SK-N-SH treated with all-trans-retinoic acid at 6 μM for 48 hours (cell line): ENCODE data around the gene ENAH.

Source experiments
- ARNTL ChIP-seq: fragments of 450-650 bp; formaldehyde crosslinking; IDR thresholded peaks from 2 replicates; pipeline ENCODE4 v1.5.0; 2020; ENCODE audit warnings: low read depth, mild to moderate bottlenecking, moderate library complexity, borderline replicate concordance
- BACH2 ChIP-seq: fragments of 250-450 bp; sonication (Bioruptor Pico); IDR thresholded peaks from 2 replicates; pipeline ENCODE4 v1.9.0; 2021; ENCODE audit warnings: mild to moderate bottlenecking, borderline replicate concordance
- ISL1 ChIP-seq: fragments of 250-450 bp; sonication (Bioruptor Pico); IDR thresholded peaks from 2 replicates; pipeline ENCODE4 v2.1.2; 2022; ENCODE audit warnings: mild to moderate bottlenecking, moderate library complexity
- PPARA ChIP-seq: fragments of 250-450 bp; sonication (Bioruptor Pico); IDR thresholded peaks from 2 replicates; pipeline ENCODE4 v1.5.0; 2020; ENCODE audit warnings: mild to moderate bottlenecking, borderline replicate concordance
- RARB ChIP-seq: fragments of 250-450 bp; sonication (Bioruptor Pico); IDR thresholded peaks from 2 replicates; pipeline ENCODE4 v1.8.0; 2021; ENCODE audit warnings: mild to moderate bottlenecking, moderate library complexity
- ZFP3 ChIP-seq: fragments of 250-450 bp; sonication (Bioruptor Pico); IDR thresholded peaks from 2 replicates; pipeline ENCODE4 v1.5.0; 2020; ENCODE audit warnings: mild to moderate bottlenecking, moderate library complexity
- TF ChIP-seq, protein P1 (sequence below): fragments of 250-450 bp; sonication (Bioruptor Pico); IDR thresholded peaks from 2 replicates; pipeline ENCODE4 v1.5.0; 2020; ENCODE audit warnings: mild to moderate bottlenecking, moderate library complexity

DNA sequence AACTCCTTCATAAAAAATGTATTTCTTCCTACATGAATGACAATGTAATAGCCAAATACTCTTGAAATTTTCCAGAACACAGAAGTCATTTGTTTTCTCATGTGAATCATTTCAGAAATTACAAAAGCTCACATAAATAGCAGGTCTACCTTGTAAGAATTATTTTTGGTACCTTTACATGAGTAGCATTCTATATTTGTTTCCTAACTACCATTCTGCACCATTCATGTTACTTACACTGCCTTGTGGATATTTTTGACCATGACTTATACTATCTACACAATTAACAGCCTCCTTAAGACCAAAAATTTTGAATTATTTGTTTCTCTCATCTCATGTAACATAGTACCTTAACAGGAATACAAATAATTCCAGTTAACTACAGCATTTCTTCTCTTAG lies 109.6 kb downstream of the ENAH start:
- TF ChIP-seq, protein P1, sequence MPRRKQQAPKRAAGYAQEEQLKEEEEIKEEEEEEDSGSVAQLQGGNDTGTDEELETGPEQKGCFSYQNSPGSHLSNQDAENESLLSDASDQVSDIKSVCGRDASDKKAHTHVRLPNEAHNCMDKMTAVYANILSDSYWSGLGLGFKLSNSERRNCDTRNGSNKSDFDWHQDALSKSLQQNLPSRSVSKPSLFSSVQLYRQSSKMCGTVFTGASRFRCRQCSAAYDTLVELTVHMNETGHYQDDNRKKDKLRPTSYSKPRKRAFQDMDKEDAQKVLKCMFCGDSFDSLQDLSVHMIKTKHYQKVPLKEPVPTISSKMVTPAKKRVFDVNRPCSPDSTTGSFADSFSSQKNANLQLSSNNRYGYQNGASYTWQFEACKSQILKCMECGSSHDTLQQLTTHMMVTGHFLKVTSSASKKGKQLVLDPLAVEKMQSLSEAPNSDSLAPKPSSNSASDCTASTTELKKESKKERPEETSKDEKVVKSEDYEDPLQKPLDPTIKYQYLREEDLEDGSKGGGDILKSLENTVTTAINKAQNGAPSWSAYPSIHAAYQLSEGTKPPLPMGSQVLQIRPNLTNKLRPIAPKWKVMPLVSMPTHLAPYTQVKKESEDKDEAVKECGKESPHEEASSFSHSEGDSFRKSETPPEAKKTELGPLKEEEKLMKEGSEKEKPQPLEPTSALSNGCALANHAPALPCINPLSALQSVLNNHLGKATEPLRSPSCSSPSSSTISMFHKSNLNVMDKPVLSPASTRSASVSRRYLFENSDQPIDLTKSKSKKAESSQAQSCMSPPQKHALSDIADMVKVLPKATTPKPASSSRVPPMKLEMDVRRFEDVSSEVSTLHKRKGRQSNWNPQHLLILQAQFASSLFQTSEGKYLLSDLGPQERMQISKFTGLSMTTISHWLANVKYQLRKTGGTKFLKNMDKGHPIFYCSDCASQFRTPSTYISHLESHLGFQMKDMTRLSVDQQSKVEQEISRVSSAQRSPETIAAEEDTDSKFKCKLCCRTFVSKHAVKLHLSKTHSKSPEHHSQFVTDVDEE (CRISPR knock-in tag): no peak
- no peak for TF ChIP-seq RARB (CRISPR knock-in tag)
- no peak for TF ChIP-seq ISL1 (CRISPR knock-in tag)
- no peak for TF ChIP-seq ZFP3 (CRISPR knock-in tag)
- TF ChIP-seq ARNTL (CRISPR knock-in tag): no peak
- no peak for TF ChIP-seq BACH2 (CRISPR knock-in tag)
- no peak for TF ChIP-seq PPARA (CRISPR knock-in tag)
